Activated T-cell treated with anti-CD3 and anti-CD28 coated beads, Interleukin-2, amount 50 U/mL, for 24 hours (primary cell): ENCODE measurements around the gene SAE1.
"Not testable (repeated sequence)": the region's sequence is repeated elsewhere in the genome, so short reads cannot be mapped to it uniquely, and the experiment has no call there.

Experiments used
- DNase-seq: peaks from one replicate; pipeline ENCODE4 v3.0.0-alpha.2; 2020
- H3K27ac Mint-ChIP-seq: 2 replicates; pipeline ENCODE4 v1.8.0; 2020; ENCODE audit warnings: mild to moderate bottlenecking, mixed read lengths
- H3K27me3 Mint-ChIP-seq: 2 replicates; pipeline ENCODE4 v1.8.0; 2020; ENCODE audit warnings: mixed read lengths
- H3K36me3 Mint-ChIP-seq: 2 replicates; pipeline ENCODE4 v1.8.0; 2020; ENCODE audit warnings: low read depth, mixed read lengths
- H3K4me1 Mint-ChIP-seq: 2 replicates; pipeline ENCODE4 v1.8.0; 2020; ENCODE audit warnings: low read depth, mixed read lengths
- H3K4me3 Mint-ChIP-seq: 2 replicates; pipeline ENCODE4 v1.8.0; 2020; ENCODE audit warnings: mild to moderate bottlenecking, moderate library complexity, mixed read lengths
- H3K9me3 Mint-ChIP-seq: 2 replicates; pipeline ENCODE4 v1.8.0; 2020; ENCODE audit warnings: mixed read lengths

Gene SAE1

GRCh38 chr19:47098608-47099007, 32.0 kb upstream of the SAE1 start:
- DNase-seq: no peak
- Mint-ChIP-seq H3K27me3 (no peaks in the 10 kb centered on the region), H3K4me3 (no peak overlapping the region), H3K9me3 (no peaks in the 10 kb centered on the region), H3K36me3 (peaks cover 79% of the 10 kb centered on the region), H3K4me1 (peaks cover 76% of the 10 kb centered on the region), H3K27ac (peak overlapping the region; percentile 72)

GRCh38 chr19:47099576-47100050, 31.0 kb upstream of the SAE1 start:
- peak overlapping the region; percentile 18 for H3K27ac Mint-ChIP-seq
- DNase-seq: no peak
- peaks cover 75% of the 10 kb centered on the region for H3K36me3 Mint-ChIP-seq
- peaks cover 73% of the 10 kb centered on the region for H3K4me1 Mint-ChIP-seq
- H3K9me3 Mint-ChIP-seq: no peaks in the 10 kb centered on the region
- H3K27me3 Mint-ChIP-seq: no peaks in the 10 kb centered on the region
- H3K4me3 Mint-ChIP-seq: no peak overlapping the region

- Mint-ChIP-seq H3K27me3 (no peaks in the 10 kb centered on the region), H3K4me1 (peaks cover 70% of the 10 kb centered on the region), H3K9me3 (no peaks in the 10 kb centered on the region), H3K27ac (peak overlapping the region; percentile 37), H3K4me3 (no peak overlapping the region), H3K36me3 (peaks cover 77% of the 10 kb centered on the region)
- DNase-seq: no peak
Measured at GRCh38 chr19:47100290-47100689, 30.3 kb upstream of the SAE1 start.

- H3K9me3 Mint-ChIP-seq, H3K27ac Mint-ChIP-seq, H3K4me3 Mint-ChIP-seq, H3K27me3 Mint-ChIP-seq, DNase-seq: not testable (repeated sequence)
- Mint-ChIP-seq H3K4me1 (peaks cover 70% of the 10 kb centered on the region), H3K36me3 (peaks cover 79% of the 10 kb centered on the region)
Measured at GRCh38 chr19:47101116-47101515, 29.5 kb upstream of the SAE1 start.

GRCh38 chr19:47102346-47103060, 28.1 kb upstream of the SAE1 start:
- DNase-seq: no peak
- H3K4me3 Mint-ChIP-seq: no peak overlapping the region
- peaks cover 79% of the 10 kb centered on the region for H3K36me3 Mint-ChIP-seq
- H3K27me3 Mint-ChIP-seq: no peaks in the 10 kb centered on the region
- H3K4me1 Mint-ChIP-seq: peaks cover 70% of the 10 kb centered on the region
- H3K27ac Mint-ChIP-seq: peak overlapping the region; percentile 64
- H3K9me3 Mint-ChIP-seq: no peaks in the 10 kb centered on the region

GRCh38 chr19:47104680-47105079, 26.0 kb upstream of the SAE1 start:
- Mint-ChIP-seq H3K27me3 (no peaks in the 10 kb centered on the region), H3K4me1 (peaks cover 76% of the 10 kb centered on the region), H3K4me3 (no peak overlapping the region), H3K27ac (no peak overlapping the region), H3K36me3 (peaks cover 84% of the 10 kb centered on the region), H3K9me3 (no peaks in the 10 kb centered on the region)
- DNase-seq: no peak

GRCh38 chr19:47105874-47106273, 24.8 kb upstream of the SAE1 start:
- no peaks in the 10 kb centered on the region for H3K27me3 Mint-ChIP-seq
- no peak for DNase-seq
- H3K9me3 Mint-ChIP-seq: no peaks in the 10 kb centered on the region
- peak overlapping the region; percentile 82 for H3K27ac Mint-ChIP-seq
- H3K4me3 Mint-ChIP-seq: no peak overlapping the region
- H3K4me1 Mint-ChIP-seq: peaks cover 70% of the 10 kb centered on the region
- peaks cover 85% of the 10 kb centered on the region for H3K36me3 Mint-ChIP-seq

GRCh38 chr19:47106821-47107201, 23.8 kb upstream of the SAE1 start:
- no peak for DNase-seq
- Mint-ChIP-seq H3K27me3 (no peaks in the 10 kb centered on the region), H3K9me3 (no peaks in the 10 kb centered on the region), H3K4me1 (peaks cover 69% of the 10 kb centered on the region), H3K27ac (peak overlapping the region; percentile 100), H3K4me3 (peak overlapping the region; percentile 93), H3K36me3 (peaks cover 92% of the 10 kb centered on the region)

- peaks cover 88% of the 10 kb centered on the region for H3K36me3 Mint-ChIP-seq
- no peaks in the 10 kb centered on the region for H3K27me3 Mint-ChIP-seq
- H3K4me1 Mint-ChIP-seq: peaks cover 64% of the 10 kb centered on the region
- peak overlapping the region; percentile 100 for H3K27ac Mint-ChIP-seq
- H3K9me3 Mint-ChIP-seq: no peaks in the 10 kb centered on the region
- peak; percentile 45 for DNase-seq
- H3K4me3 Mint-ChIP-seq: peak overlapping the region; percentile 93
Measured at GRCh38 chr19:47107202-47107952, 23.3 kb upstream of the SAE1 start.

- no peak for DNase-seq
- H3K4me1 Mint-ChIP-seq: peaks cover 57% of the 10 kb centered on the region
- H3K27me3 Mint-ChIP-seq: no peaks in the 10 kb centered on the region
- peaks cover 82% of the 10 kb centered on the region for H3K36me3 Mint-ChIP-seq
- H3K27ac Mint-ChIP-seq: peak overlapping the region; percentile 100
- H3K9me3 Mint-ChIP-seq: no peaks in the 10 kb centered on the region
- H3K4me3 Mint-ChIP-seq: peak overlapping the region; percentile 93
Measured at GRCh38 chr19:47107953-47108746, 22.5 kb upstream of the SAE1 start.

- Mint-ChIP-seq H3K36me3 (peaks cover 84% of the 10 kb centered on the region), H3K27ac (peak overlapping the region; percentile 100), H3K4me1 (peaks cover 65% of the 10 kb centered on the region)
Measured at GRCh38 chr19:47109177-47109540, 21.5 kb upstream of the SAE1 start.

GRCh38 chr19:47109541-47110375, 20.9 kb upstream of the SAE1 start:
- Mint-ChIP-seq H3K9me3 (no peaks in the 10 kb centered on the region), H3K27me3 (no peaks in the 10 kb centered on the region), H3K27ac (peak overlapping the region; percentile 100), H3K36me3 (peaks cover 79% of the 10 kb centered on the region), H3K4me3 (peak overlapping the region; percentile 93), H3K4me1 (peaks cover 62% of the 10 kb centered on the region)
- peak; percentile 71 for DNase-seq

More at GRCh38 chr19:47109177-47109540, 21.5 kb upstream of the SAE1 start:
- no peaks in the 10 kb centered on the region for H3K27me3 Mint-ChIP-seq
- no peaks in the 10 kb centered on the region for H3K9me3 Mint-ChIP-seq
- DNase-seq: no peak
- peak overlapping the region; percentile 93 for H3K4me3 Mint-ChIP-seq

- H3K27ac Mint-ChIP-seq: peak overlapping the region; percentile 100
- peaks cover 55% of the 10 kb centered on the region for H3K4me1 Mint-ChIP-seq
- DNase-seq: peak; percentile 69
Measured at GRCh38 chr19:47110521-47111005, 20.1 kb upstream of the SAE1 start.

More at GRCh38 chr19:47110521-47111005, 20.1 kb upstream of the SAE1 start:
- Mint-ChIP-seq H3K4me3 (peak overlapping the region; percentile 93), H3K36me3 (peaks cover 71% of the 10 kb centered on the region), H3K27me3 (no peaks in the 10 kb centered on the region), H3K9me3 (no peaks in the 10 kb centered on the region)
